Measurements from ENCODE around the gene NOL3. TPM values are rescaled to one million over a fixed set of nuclear protein-coding genes. Genes with fewer than 3 reads are reported as not detected.

The NOL3 gene
- total RNA-seq, 1 donor from 2014 or later: 15.3 TPM

- DNase-seq (ENCODE audit: extremely low read depth, low read depth, low spot score): no peak
Observed at GRCh38 chr16:67202426-67202825, 32.1 kb downstream of the NOL3 start.

GRCh38 chr16:67202956-67203493 is 32.7 kb downstream of the NOL3 start:
- DNase-seq (ENCODE audit: extremely low read depth, low read depth, low spot score): no peak

- DNase-seq (ENCODE audit: extremely low read depth, low read depth, low spot score): no peak
Observed at GRCh38 chr16:67204076-67204475, 33.7 kb downstream of the NOL3 start.

- DNase-seq (ENCODE audit: extremely low read depth, low read depth, low spot score): no peak
Observed at GRCh38 chr16:67206129-67206837, 35.9 kb downstream of the NOL3 start.

GRCh38 chr16:67206838-67207248 is 36.5 kb downstream of the NOL3 start:
- DNase-seq (ENCODE audit: extremely low read depth, low read depth, low spot score): no peak

- DNase-seq (ENCODE audit: extremely low read depth, low read depth, low spot score): no peak
Observed at GRCh38 chr16:67207249-67208091, 37.1 kb downstream of the NOL3 start.

- DNase-seq (ENCODE audit: extremely low read depth, low read depth, low spot score): no peak
Observed at GRCh38 chr16:67208154-67208896, 38.0 kb downstream of the NOL3 start.

GRCh38 chr16:67209565-67209964 is 39.2 kb downstream of the NOL3 start:
- DNase-seq (ENCODE audit: extremely low read depth, low read depth, low spot score): no peak

- DNase-seq (ENCODE audit: extremely low read depth, low read depth, low spot score): no peak
Observed at GRCh38 chr16:67210069-67210937, 40.0 kb downstream of the NOL3 start.

GRCh38 chr16:67211674-67212073 is 41.3 kb downstream of the NOL3 start:
- no peak for DNase-seq (ENCODE audit: extremely low read depth, low read depth, low spot score)

- DNase-seq (ENCODE audit: extremely low read depth, low read depth, low spot score): no peak
Observed at GRCh38 chr16:67212766-67213165, 42.4 kb downstream of the NOL3 start.

- no peak for DNase-seq (ENCODE audit: extremely low read depth, low read depth, low spot score)
Observed at GRCh38 chr16:67213197-67214019, 43.1 kb downstream of the NOL3 start.

GRCh38 chr16:67215706-67216105 is 45.4 kb downstream of the NOL3 start:
- DNase-seq (ENCODE audit: extremely low read depth, low read depth, low spot score): no peak

GRCh38 chr16:67216612-67217490 is 46.5 kb downstream of the NOL3 start:
- no peak for DNase-seq (ENCODE audit: extremely low read depth, low read depth, low spot score)

- no peak for DNase-seq (ENCODE audit: extremely low read depth, low read depth, low spot score)
Observed at GRCh38 chr16:67223992-67224391, 53.7 kb downstream of the NOL3 start.
